GM12873 (cell line): ENCODE results near the gene TFEB.

Experiments used
- TF ChIP-seq, protein P1 (sequence below): IDR thresholded peaks from 2 replicates; pipeline ENCODE4 v1.5.1; 2012; ENCODE audit warnings: low read depth, mild to moderate bottlenecking, moderate library complexity, low read length, control low read depth; ENCODE audit not compliant: insufficient read depth; ENCODE audit errors: missing control alignments

TFEB gene

DNA sequence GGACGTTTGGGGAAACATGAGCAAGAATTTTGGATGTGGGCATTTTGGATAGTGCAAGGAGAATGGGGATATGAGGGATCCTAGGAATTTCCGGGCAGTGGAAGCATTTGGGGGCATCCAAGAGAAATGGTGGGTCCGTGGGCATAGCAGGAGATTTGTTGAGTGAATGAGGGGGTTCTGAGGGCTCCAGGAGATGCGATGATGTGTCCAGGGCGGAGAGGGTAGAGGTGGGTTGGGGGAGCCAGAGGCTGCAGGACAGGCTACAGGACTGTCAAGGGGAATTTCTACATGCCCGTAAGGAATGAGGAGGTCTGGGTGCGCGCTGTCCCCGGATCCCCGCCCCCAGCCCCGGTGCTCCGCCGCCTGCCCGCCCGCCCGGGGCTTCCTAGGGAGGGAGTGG lies 43.9 kb upstream of the TFEB start:
- TF ChIP-seq, protein P1, sequence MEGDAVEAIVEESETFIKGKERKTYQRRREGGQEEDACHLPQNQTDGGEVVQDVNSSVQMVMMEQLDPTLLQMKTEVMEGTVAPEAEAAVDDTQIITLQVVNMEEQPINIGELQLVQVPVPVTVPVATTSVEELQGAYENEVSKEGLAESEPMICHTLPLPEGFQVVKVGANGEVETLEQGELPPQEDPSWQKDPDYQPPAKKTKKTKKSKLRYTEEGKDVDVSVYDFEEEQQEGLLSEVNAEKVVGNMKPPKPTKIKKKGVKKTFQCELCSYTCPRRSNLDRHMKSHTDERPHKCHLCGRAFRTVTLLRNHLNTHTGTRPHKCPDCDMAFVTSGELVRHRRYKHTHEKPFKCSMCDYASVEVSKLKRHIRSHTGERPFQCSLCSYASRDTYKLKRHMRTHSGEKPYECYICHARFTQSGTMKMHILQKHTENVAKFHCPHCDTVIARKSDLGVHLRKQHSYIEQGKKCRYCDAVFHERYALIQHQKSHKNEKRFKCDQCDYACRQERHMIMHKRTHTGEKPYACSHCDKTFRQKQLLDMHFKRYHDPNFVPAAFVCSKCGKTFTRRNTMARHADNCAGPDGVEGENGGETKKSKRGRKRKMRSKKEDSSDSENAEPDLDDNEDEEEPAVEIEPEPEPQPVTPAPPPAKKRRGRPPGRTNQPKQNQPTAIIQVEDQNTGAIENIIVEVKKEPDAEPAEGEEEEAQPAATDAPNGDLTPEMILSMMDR: no peak

DNA sequence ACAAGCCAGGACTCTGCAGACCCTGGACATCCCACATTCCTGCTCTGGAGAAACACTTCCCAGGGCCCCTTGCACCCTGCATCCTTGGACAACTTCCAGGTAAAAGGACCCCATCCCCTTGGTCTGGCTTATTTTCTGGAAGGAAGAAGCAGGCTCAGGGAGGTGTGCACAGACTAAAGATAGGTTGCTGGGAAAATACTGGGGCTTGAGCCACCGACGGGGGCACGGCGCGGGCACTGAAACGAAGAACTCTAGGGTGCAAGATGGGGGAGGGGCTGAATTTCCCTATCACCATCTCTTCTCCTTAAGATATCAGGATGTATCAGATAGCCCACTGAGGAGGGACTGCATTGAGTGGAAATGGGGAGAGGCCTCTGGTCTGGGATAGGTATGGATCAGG lies 43.5 kb upstream of the TFEB start:
- TF ChIP-seq, protein P1: no peak

DNA sequence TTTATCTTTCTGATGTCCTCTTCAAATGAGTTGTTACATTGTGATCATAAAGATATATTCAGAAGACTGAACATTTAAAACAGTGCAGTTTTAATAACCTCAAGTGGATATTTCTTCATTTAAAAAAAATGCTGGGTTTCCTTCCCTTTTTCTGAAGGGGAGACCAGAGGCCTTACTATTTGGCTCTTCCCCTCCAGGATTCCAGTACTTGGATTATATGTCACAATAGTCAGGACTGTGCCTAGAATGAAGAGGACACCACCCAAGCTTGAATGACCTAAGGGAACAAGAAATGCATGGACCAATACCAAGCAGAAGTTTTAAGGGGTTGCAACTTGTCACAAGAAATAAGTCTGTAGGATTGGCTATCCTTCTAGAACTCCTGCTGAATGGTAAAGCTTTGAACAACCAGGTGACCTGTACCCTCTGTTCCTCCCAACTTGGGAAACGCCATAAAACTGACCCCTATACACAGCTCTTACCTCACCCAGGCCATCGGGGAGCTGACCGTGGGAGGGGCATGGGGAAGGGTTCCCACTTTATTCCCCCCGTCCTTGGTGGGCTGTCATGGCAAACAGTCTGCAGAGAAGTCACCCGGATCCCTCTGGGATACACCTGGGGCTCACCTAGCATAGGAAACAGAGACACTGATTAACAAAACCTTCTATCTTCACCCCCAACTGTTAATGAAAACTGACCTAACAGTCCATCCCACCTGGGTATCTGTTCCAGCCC lies 42.3 kb upstream of the TFEB start:
- TF ChIP-seq, protein P1: no peak

DNA sequence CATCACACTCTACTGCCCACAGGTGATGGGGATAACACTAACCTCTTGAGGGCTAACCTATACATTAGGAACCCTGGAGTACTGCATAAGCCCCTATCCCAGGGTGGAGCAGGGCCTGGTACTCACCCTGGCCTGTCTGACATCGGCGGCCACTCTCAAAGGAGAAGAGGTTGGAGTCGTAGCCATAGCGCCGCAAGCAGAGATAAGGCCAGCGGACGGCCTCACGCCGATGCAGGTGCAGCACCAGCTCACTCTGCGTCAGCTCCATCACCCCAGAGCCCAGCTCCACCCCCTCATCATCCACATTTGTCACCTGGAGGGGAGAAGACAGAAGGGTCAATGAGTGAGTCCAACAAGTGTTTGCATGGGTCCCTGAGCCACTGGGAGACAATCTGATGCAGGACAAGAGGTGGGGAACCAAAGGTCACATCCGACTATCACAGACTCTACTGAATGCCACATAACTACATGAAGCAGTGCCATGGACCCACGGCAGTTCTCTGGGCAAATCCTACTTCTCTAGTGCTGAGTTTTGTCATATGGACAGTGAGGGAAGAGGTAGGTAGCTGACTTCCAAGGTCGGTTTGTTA lies 40.0 kb upstream of the TFEB start:
- TF ChIP-seq, protein P1: no peak

DNA sequence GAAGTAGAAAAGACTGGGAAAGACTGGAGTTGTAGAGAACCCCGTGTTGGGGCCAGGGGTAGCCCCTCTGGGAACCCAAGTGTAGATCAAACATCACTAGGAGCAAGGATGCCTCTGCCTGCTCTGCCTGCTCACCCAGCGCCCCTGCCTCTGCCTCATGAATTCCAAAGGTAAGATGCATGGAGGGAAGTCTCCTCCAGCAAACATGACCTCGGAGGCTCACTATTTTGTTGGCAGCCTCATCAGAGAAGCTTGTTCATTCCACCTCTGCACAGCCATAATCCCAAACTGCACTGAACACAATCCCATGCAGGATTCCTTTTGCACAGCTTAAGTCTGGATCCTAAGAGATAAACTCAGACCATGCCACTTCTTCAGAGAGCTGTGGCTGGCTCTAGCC lies 39.4 kb upstream of the TFEB start:
- TF ChIP-seq, protein P1: no peak

DNA sequence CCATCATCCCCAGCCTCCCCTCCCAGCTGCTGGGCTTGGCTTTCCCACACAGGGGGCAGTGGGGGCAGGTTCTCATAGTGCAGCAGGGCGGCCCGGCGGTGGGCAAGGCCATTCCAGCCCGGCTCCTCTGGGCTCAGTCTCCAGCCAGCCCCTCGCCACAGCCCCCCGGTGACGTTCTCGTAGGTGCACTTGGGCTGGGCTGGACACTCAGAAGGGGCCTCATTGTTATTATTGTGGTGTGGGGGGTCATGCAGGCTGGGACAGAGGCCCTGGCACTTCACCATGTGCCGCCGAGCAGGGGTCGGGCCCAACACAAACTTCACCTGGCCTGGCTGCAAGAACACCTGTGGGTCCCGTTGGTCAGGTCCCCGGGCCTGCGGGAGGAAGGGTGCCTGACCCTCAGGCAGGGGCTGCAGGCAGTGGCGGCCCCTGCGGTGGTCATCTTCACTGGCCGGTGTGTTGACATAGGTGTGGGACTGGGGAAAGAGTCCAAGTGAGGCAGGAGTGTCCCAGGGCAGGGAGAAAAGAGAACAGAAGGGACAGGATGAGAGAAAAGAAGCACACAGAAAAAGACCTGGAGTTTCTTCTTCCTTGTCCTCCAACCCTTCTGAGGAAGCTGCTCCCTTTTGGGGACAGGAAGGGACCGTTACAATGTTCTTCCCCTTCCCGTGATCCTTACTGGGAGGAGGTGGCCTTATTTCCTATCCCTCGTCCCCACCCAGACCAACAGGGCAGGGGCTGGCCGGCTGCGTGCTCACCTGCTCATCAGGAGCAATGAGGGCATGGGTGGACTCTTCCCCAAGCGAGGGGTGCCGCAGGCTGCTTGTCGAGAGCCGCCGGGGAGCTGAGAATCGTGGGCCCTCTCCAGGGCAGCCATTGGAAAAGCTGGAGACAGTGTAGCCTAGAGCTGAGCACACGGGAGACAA lies 35.9 kb upstream of the TFEB start:
- TF ChIP-seq, protein P1: no peak
